Smooth muscle cell (in vitro differentiated cells): Measurements from ENCODE around the gene CCDC54. TPM values are rescaled to one million over a fixed set of nuclear protein-coding genes. Genes with fewer than 3 reads are reported as not detected.

ENCODE experiments used
- DNase-seq: peaks from one replicate; lab custom pipeline; 2025; ENCODE audit not compliant: unreplicated experiment; lab: John Stamatoyannopoulos, UW
- H2AFZ ChIP-seq: fragments of 200-600 bp; sonication (generic); 2 replicates; pipeline ENCODE4 v1.6.0; 2016; ENCODE audit warnings: antibody characterized with exemption, low read depth, mild to moderate bottlenecking
- H3F3A ChIP-seq: fragments of 200-600 bp; sonication (generic); 2 replicates; pipeline ENCODE4 v1.6.0; 2017; ENCODE audit warnings: antibody characterized with exemption, low read depth
- H3K27ac ChIP-seq: fragments of 200-600 bp; sonication (generic); 2 replicates; pipeline ENCODE4 v1.5.1; 2016; ENCODE audit warnings: low read depth, mild to moderate bottlenecking
- H3K27me3 ChIP-seq: fragments of 200-600 bp; sonication (generic); 2 replicates; pipeline ENCODE4 v1.6.1; 2016; ENCODE audit warnings: low read depth, mild to moderate bottlenecking
- H3K36me3 ChIP-seq: fragments of 200-600 bp; sonication (generic); 2 replicates; pipeline ENCODE4 v1.5.1; 2016; ENCODE audit warnings: low read depth
- H3K4me1 ChIP-seq: fragments of 200-600 bp; sonication (generic); 2 replicates; pipeline ENCODE4 v1.5.1; 2016; ENCODE audit warnings: low read depth
- H3K4me2 ChIP-seq: fragments of 200-600 bp; sonication (generic); 2 replicates; pipeline ENCODE4 v1.6.0; 2016; ENCODE audit warnings: mild to moderate bottlenecking
- H3K4me3 ChIP-seq: fragments of 200-600 bp; sonication (generic); 2 replicates; pipeline ENCODE4 v1.5.1; 2016; ENCODE audit warnings: mild to moderate bottlenecking
- H3K79me2 ChIP-seq: fragments of 200-600 bp; sonication (generic); 2 replicates; pipeline ENCODE4 v1.6.0; 2016; ENCODE audit warnings: low read depth, mild to moderate bottlenecking
- H3K9ac ChIP-seq: fragments of 200-600 bp; sonication (generic); 2 replicates; pipeline ENCODE4 v1.6.0; 2016; ENCODE audit warnings: low read depth
- H3K9me3 ChIP-seq: fragments of 200-600 bp; sonication (generic); replicated peaks from 2 replicates; pipeline ENCODE4 v1.5.1; 2016; ENCODE audit warnings: low read depth
- H4K20me1 ChIP-seq: fragments of 200-600 bp; sonication (generic); 2 replicates; pipeline ENCODE4 v1.6.0; 2016; ENCODE audit warnings: low read depth
- WGBS: methylation state at CpG from one replicate; pipeline ENCODE4 v1.1.7; 2016; ENCODE audit warnings: low lambda C conversion rate; 5-methylcytosine and 5-hydroxymethylcytosine counted together
- polyA plus RNA-seq: library from polyadenylated mRNA; unstranded; fragments of >200 nt; fragmentation: Nextera tagmentation; extraction: Ambion mirVana; gene quantifications from 2 replicates; pipeline ENCODE4 v1.2.1, GENCODE V29; 2016
- total RNA-seq: library from RNA; depleted of rRNA; stranded (reverse); fragments of >200 nt; gene quantifications from 2 replicates; pipeline ENCODE4 v1.2.3, GENCODE V29; 2014
- TF ChIP-seq, protein P1 (sequence below): fragments of 200-600 bp; sonication (generic); IDR thresholded peaks from 2 replicates; pipeline ENCODE4 v1.5.1; 2017; ENCODE audit warnings: borderline replicate concordance, mild to moderate bottlenecking, antibody characterized with exemption; ENCODE audit not compliant: insufficient read depth, poor library complexity, severe bottlenecking

The CCDC54 gene
- total and polyA plus RNA-seq, 2 experiments from 2014 or later: 0.49 TPM; not detected in 1

- Histone ChIP-seq H3K9ac (no peak overlapping the region), H3K79me2 (no peaks in the 10 kb centered on the region), H2AFZ (peak overlapping the region; percentile 86), H3K4me1 (no peaks in the 10 kb centered on the region), H3K9me3 (no peaks in the 10 kb centered on the region), H4K20me1 (no peaks in the 10 kb centered on the region), H3K4me3 (peak overlapping the region; percentile 49), H3F3A (no peaks in the 10 kb centered on the region), H3K36me3 (no peaks in the 10 kb centered on the region), H3K27me3 (no peaks in the 10 kb centered on the region), H3K27ac (no peak overlapping the region), H3K4me2 (peak overlapping the region; percentile 83)
- 3% methylated on average over 4 of the region's 4 CpGs for whole genome bisulfite sequencing
- no peak for DNase-seq
- TF ChIP-seq, protein P1, sequence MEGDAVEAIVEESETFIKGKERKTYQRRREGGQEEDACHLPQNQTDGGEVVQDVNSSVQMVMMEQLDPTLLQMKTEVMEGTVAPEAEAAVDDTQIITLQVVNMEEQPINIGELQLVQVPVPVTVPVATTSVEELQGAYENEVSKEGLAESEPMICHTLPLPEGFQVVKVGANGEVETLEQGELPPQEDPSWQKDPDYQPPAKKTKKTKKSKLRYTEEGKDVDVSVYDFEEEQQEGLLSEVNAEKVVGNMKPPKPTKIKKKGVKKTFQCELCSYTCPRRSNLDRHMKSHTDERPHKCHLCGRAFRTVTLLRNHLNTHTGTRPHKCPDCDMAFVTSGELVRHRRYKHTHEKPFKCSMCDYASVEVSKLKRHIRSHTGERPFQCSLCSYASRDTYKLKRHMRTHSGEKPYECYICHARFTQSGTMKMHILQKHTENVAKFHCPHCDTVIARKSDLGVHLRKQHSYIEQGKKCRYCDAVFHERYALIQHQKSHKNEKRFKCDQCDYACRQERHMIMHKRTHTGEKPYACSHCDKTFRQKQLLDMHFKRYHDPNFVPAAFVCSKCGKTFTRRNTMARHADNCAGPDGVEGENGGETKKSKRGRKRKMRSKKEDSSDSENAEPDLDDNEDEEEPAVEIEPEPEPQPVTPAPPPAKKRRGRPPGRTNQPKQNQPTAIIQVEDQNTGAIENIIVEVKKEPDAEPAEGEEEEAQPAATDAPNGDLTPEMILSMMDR: peak; percentile 84
Measured at GRCh38 chr3:107421170-107421792, 44.0 kb downstream of the CCDC54 start.

GRCh38 chr3:107421881-107422280 is 44.6 kb downstream of the CCDC54 start:
- TF ChIP-seq, protein P1: no peak

GRCh38 chr3:107425033-107425432 is 47.8 kb downstream of the CCDC54 start:
- Histone ChIP-seq H3K27ac (no peak overlapping the region), H3K36me3 (no peaks in the 10 kb centered on the region), H3K4me1 (no peaks in the 10 kb centered on the region), H3F3A (peaks cover 7% of the 10 kb centered on the region), H3K79me2 (no peaks in the 10 kb centered on the region), H3K4me2 (no peak overlapping the region), H2AFZ (no peak overlapping the region), H3K9me3 (no peaks in the 10 kb centered on the region), H4K20me1 (no peaks in the 10 kb centered on the region), H3K9ac (no peak overlapping the region), H3K4me3 (no peak overlapping the region), H3K27me3 (no peaks in the 10 kb centered on the region)
- TF ChIP-seq, protein P1: no peak
- DNase-seq: no peak

More at GRCh38 chr3:107421881-107422280, 44.6 kb downstream of the CCDC54 start:
- no peak overlapping the region for H3K27ac ChIP-seq
- 92% methylated on average over 1 of the region's 1 CpG for WGBS
- no peak overlapping the region for H2AFZ ChIP-seq
- H3K27me3 ChIP-seq: no peaks in the 10 kb centered on the region
- H3K9me3 ChIP-seq: no peaks in the 10 kb centered on the region
- no peak overlapping the region for H3K4me2 ChIP-seq
- H3F3A ChIP-seq: no peaks in the 10 kb centered on the region
- H3K79me2 ChIP-seq: no peaks in the 10 kb centered on the region
- H4K20me1 ChIP-seq: no peaks in the 10 kb centered on the region
- no peak for DNase-seq
- H3K4me3 ChIP-seq: no peak overlapping the region
- H3K9ac ChIP-seq: no peak overlapping the region
- H3K4me1 ChIP-seq: no peaks in the 10 kb centered on the region
- H3K36me3 ChIP-seq: no peaks in the 10 kb centered on the region

- H3K79me2 ChIP-seq: no peaks in the 10 kb centered on the region
- no peaks in the 10 kb centered on the region for H3K36me3 ChIP-seq
- H3K9ac ChIP-seq: no peak overlapping the region
- H3K4me3 ChIP-seq: no peak overlapping the region
- WGBS: 78% methylated on average over 3 of the region's 3 CpGs
- H2AFZ ChIP-seq: no peak overlapping the region
- peaks cover 7% of the 10 kb centered on the region for H3F3A ChIP-seq
- TF ChIP-seq, protein P1: no peak
- no peak overlapping the region for H3K4me2 ChIP-seq
- no peak for DNase-seq
- no peaks in the 10 kb centered on the region for H3K27me3 ChIP-seq
- no peaks in the 10 kb centered on the region for H3K9me3 ChIP-seq
- peaks cover 6% of the 10 kb centered on the region for H3K4me1 ChIP-seq
- no peaks in the 10 kb centered on the region for H4K20me1 ChIP-seq
- no peak overlapping the region for H3K27ac ChIP-seq
Measured at GRCh38 chr3:107426223-107426622, 49.0 kb downstream of the CCDC54 start.
